Activated CD8-positive, alpha-beta T cell treated with anti-CD3 and anti-CD28 coated beads for 36 hours (primary cell): ENCODE measurements around the gene LIG1. TPM values are rescaled to one million over a fixed set of nuclear protein-coding genes. Genes with fewer than 3 reads are reported as not detected.
"Not testable (repeated sequence)": the region's sequence is repeated elsewhere in the genome, so short reads cannot be mapped to it uniquely, and the experiment has no call there.

Experiments used
- ATAC-seq: fragments of 200-7000 bp; cut with Tn5 transposase; one replicate; pipeline ENCODE4 v1.10.0; 2021; ENCODE audit warnings: mild to moderate bottlenecking, moderate library complexity
- CTCF ChIA-PET: fragments of 350-600 bp; sonication (Branson Sonifier 250); formaldehyde crosslinking; loops from one replicate; lab custom pipeline; 2021; ENCODE audit warnings: antibody characterized with exemption; lab: Charles Lee
- POLR2A ChIA-PET: fragments of 350-600 bp; sonication (Branson Sonifier 250); formaldehyde crosslinking; loops from one replicate; lab custom pipeline; 2021; ENCODE audit warnings: antibody characterized with exemption; lab: Charles Lee
- DNase-seq: peaks from one replicate; pipeline ENCODE4 v3.0.0-alpha.2; 2020
- H3K27ac Mint-ChIP-seq: one replicate; pipeline ENCODE4 v1.8.0; 2021; ENCODE audit warnings: mild to moderate bottlenecking, mixed read lengths
- H3K27me3 Mint-ChIP-seq: one replicate; pipeline ENCODE4 v1.8.0; 2021; ENCODE audit warnings: mixed read lengths
- H3K36me3 Mint-ChIP-seq: one replicate; pipeline ENCODE4 v1.8.0; 2021; ENCODE audit warnings: low read depth, mixed read lengths
- H3K4me1 Mint-ChIP-seq: one replicate; pipeline ENCODE4 v1.8.0; 2021; ENCODE audit warnings: low read depth, mixed read lengths
- H3K4me3 Mint-ChIP-seq: one replicate; pipeline ENCODE4 v1.8.0; 2021; ENCODE audit warnings: mild to moderate bottlenecking, moderate library complexity, mixed read lengths
- H3K9me3 Mint-ChIP-seq: one replicate; pipeline ENCODE4 v1.8.0; 2021; ENCODE audit warnings: mixed read lengths
- intact Hi-C: fragments of 100-400 bp; cut with micrococcal nuclease; formaldehyde crosslinking; loops from one replicate; pipeline ENCODE4 v1.10.0; 2022
- total RNA-seq, 2 experiments: library from RNA; stranded (reverse); gene quantifications; one replicate each; pipeline ENCODE4 v1.2.3, GENCODE V29; 2021
- TF ChIP-seq, protein P1 (sequence below): fragments of 200-600 bp; IDR thresholded peaks from one replicate; pipeline ENCODE4 v1.8.0; 2022; ENCODE audit warnings: antibody characterized with exemption, mild to moderate bottlenecking

Gene LIG1
- total RNA-seq, 2 experiments from 2014 or later, result 181 to 188 TPM

DNA sequence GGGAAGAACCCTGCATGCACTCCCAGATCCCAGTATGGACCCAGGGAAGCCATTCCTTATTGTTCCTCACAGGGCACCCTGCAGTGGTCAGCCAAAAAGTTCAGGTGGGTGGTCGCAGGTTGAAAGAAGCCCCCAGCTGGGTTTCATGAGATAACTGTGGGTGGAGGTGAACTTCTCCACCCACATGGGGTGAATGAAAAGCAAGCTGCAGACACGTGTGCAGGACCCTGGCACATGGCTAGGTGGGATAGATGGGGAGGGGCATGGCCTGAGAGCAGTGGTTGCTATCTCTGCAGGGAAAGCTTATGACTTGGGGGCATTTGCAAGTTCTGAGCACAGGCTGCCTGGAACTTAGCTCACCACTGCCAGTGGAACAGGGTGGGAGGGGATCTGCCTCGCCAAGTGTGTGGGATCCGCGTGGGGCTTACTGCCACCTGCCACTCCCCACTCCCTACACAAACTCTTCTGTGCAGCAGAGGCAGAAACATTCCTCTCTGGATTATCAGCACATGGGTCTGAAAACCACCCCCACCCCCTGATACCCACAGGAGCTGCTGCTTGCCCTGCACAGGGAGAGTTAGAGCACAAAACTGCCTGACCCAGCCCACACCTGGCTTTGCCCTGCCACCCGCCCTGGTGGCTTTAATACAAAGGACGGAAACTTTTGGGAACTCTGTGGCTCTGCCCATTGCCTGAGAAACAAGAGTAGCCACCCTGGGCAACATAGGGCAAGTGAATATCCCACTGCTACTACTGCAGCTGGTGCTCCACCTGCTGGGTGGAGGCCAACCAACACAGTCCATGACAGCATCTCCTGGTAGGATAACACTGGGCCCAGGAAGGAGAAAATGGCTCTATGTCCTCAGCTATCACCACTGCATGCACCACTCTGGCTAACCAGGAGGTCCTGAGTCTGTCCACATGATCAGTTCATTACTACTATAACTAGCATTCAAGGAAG lies 84.0 kb downstream of the LIG1 start:
- H3K36me3 Mint-ChIP-seq, result no peaks in the 10 kb centered on the region

DNA sequence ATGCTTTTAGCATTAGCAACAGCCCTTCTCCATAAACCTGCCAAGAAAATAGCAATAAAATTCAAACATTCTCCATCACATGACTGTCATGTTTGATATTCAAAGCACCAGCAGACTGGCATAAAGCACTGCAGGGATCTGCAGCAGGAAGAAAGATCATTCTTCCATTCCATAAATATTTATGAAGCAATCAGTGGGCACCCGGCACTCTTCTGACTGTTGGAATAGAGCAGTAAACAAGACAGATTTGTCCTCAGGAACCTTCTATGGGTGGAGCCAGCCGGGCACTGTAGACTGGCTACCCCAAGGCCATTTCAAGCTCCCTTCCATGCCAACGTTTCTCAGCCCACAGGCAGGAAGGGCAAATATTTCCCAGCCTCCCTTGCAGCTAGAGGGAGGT lies 85.1 kb downstream of the LIG1 start:
- Mint-ChIP-seq H3K4me1 (no peaks in the 10 kb centered on the region), H3K27ac (no peak overlapping the region), H3K4me3 (no peak overlapping the region), H3K36me3 (no peaks in the 10 kb centered on the region), H3K27me3 (peaks cover 2% of the 10 kb centered on the region), H3K9me3 (no peaks in the 10 kb centered on the region)
- intact Hi-C loops, result no loop called here
- no peak for ATAC-seq
- ChIA-PET CTCF (interaction anchor here (1.2 kb wide), 1 partner anchor 16 kb away, joined by 4 read pairs; no protein-coding TSS in a partner anchor), POLR2A (no interaction called here)
- no peak for DNase-seq
- TF ChIP-seq, protein P1, sequence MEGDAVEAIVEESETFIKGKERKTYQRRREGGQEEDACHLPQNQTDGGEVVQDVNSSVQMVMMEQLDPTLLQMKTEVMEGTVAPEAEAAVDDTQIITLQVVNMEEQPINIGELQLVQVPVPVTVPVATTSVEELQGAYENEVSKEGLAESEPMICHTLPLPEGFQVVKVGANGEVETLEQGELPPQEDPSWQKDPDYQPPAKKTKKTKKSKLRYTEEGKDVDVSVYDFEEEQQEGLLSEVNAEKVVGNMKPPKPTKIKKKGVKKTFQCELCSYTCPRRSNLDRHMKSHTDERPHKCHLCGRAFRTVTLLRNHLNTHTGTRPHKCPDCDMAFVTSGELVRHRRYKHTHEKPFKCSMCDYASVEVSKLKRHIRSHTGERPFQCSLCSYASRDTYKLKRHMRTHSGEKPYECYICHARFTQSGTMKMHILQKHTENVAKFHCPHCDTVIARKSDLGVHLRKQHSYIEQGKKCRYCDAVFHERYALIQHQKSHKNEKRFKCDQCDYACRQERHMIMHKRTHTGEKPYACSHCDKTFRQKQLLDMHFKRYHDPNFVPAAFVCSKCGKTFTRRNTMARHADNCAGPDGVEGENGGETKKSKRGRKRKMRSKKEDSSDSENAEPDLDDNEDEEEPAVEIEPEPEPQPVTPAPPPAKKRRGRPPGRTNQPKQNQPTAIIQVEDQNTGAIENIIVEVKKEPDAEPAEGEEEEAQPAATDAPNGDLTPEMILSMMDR, result no peak

More for the DNA sequence above, 84.0 kb downstream of the LIG1 start:
- Mint-ChIP-seq H3K4me3 (no peak overlapping the region), H3K9me3 (no peaks in the 10 kb centered on the region), H3K27me3 (peaks cover 4% of the 10 kb centered on the region), H3K27ac (no peak overlapping the region), H3K4me1 (no peaks in the 10 kb centered on the region)
- DNase-seq (peak; percentile 12), ATAC-seq (no peak)
- intact Hi-C loops, result no loop called here
- POLR2A ChIA-PET, result no interaction called here
- CTCF ChIA-PET, result interaction anchor here (1.2 to 2.1 kb wide), 3 partner anchors 15 to 125 kb away, joined by 3 to 6 read pairs (median 4); no protein-coding TSS in a partner anchor
- TF ChIP-seq, protein P1, result no peak

DNA sequence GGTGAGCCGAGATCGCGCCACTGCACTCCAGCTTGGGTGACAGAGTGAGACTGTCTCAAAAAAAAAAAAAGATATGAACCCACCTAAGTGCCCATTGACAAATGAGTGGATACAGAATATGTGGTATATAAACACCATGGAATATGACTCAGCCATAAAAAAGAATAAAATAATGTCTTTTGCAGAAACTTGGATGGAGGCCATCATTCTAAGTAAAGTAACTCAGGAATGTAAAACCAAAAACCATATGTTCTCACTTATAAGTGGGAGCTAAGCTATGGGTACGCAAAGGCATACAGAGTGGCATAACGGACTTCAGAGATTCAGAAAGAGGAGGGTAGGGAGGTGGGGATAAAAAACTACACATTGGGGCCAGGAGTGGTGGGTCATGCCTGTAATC lies 89.0 kb downstream of the LIG1 start:
- ATAC-seq (no peak), DNase-seq (no peak)
- Mint-ChIP-seq H3K4me3 (no peak overlapping the region), H3K27ac (no peak overlapping the region), H3K9me3 (no peaks in the 10 kb centered on the region), H3K4me1 (no peaks in the 10 kb centered on the region), H3K36me3 (no peaks in the 10 kb centered on the region), H3K27me3 (peaks cover 9% of the 10 kb centered on the region)
- intact Hi-C loops, result no loop called here
- ChIA-PET CTCF (no interaction called here), POLR2A (no interaction called here)
- TF ChIP-seq, protein P1, result no peak

DNA sequence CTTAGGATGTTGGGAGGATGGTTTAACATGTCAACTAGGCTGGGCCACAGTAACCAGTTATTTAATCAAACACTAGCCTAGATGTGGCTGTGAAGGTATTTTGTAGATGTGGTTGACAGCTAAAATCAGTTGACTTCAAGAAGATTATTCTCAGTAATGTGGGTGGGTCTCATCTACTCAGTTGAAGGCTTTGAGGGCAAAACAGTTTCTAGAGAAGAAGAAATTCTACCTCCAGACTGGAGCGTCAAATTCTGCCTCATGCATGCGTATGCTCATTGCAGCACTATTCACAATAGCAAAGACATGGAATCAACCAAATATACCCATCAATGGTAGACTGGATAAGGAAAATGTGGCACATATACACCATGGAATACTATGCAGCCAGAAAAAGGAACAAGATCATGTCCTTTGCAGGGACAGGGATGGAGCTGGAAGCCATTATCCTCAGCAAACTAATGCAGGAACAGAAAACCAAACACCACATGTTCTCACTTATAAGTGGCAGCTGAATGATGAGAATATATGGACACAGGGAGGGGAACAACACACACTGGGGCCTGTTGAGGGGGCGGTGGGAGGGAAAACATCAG lies 99.9 kb downstream of the LIG1 start:
- H3K36me3 Mint-ChIP-seq, H3K27ac Mint-ChIP-seq, H3K9me3 Mint-ChIP-seq, H3K4me3 Mint-ChIP-seq, H3K27me3 Mint-ChIP-seq, intact Hi-C loops, CTCF ChIA-PET, ATAC-seq, H3K4me1 Mint-ChIP-seq, DNase-seq: not testable (repeated sequence)
- POLR2A ChIA-PET, result interaction anchor here (0.6 kb wide), 1 partner anchor 114 kb away, joined by 3 read pairs; no protein-coding TSS in a partner anchor

DNA sequence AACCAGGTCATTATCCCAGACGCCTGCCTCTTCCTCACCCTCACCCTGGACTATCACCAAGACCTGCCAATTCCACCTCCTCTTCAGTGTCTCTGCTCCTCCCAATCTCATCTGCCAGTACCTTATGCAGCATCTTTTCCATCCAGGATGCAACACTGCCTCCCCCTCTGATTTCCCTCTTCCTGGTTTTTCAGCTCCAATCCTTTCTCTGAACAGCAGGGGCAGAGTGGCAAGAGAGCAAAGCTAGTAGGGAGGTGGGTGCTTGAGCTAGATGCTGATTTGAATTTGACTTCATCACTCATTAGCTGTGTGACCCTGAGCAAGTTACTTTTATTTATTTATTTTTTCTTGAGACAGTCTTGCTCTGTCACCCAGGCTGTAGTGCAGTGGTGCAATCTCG lies 100.7 kb downstream of the LIG1 start:
- DNase-seq (no peak), ATAC-seq (no peak)
- Mint-ChIP-seq H3K27me3 (no peaks in the 10 kb centered on the region), H3K27ac (no peak overlapping the region), H3K36me3 (no peaks in the 10 kb centered on the region), H3K9me3 (no peaks in the 10 kb centered on the region), H3K4me3 (no peak overlapping the region), H3K4me1 (no peaks in the 10 kb centered on the region)
- ChIA-PET POLR2A (interaction anchor here (0.6 to 0.7 kb wide), 2 partner anchors 42 to 115 kb away, joined by 3 to 5 read pairs; no protein-coding TSS in a partner anchor), CTCF (no interaction called here)
- TF ChIP-seq, protein P1, result no peak
- intact Hi-C loops, result no loop called here

Other genes starting within 250 kb of the LIG1 start
- gene BSPH1, start 178.2 kb downstream of the LIG1 start, total RNA-seq, result not detected
- not detected for gene ELSPBP1, start 175.7 kb downstream of the LIG1 start, total RNA-seq
- not detected for gene CABP5, start 126.3 kb downstream of the LIG1 start, total RNA-seq
- 1 to 10 TPM; 4.2 to 6.8 TPM for gene PLA2G4C, start 59.5 kb downstream of the LIG1 start, total RNA-seq
- gene ZSWIM9, start 336 bp upstream of the LIG1 start, total RNA-seq, result 1 to 10 TPM; 8.4 to 9.5 TPM
- 100 to 1,000 TPM; 109 TPM for gene CARD8, start 85.6 kb upstream of the LIG1 start, total RNA-seq
- under 1 TPM; 0.36 TPM for gene ZNF114, start 99.7 kb upstream of the LIG1 start, total RNA-seq
- gene EMP3, start 155.2 kb upstream of the LIG1 start, total RNA-seq, result 100 to 1,000 TPM; 189 to 191 TPM
- 10 to 100 TPM; 19.4 to 21.7 TPM for gene TMEM143, start 193.6 kb upstream of the LIG1 start, total RNA-seq
- under 1 TPM in 1 of 2 experiments, not detected in 1; 0.38 TPM for gene SYNGR4, start 194.0 kb upstream of the LIG1 start, total RNA-seq
- gene KDELR1, start 221.2 kb upstream of the LIG1 start, total RNA-seq, result 10 to 100 TPM; 66.3 to 66.7 TPM
- gene GRIN2D, start 223.3 kb upstream of the LIG1 start, total RNA-seq, result under 1 TPM; 0.13 to 0.18 TPM